ENCODE measurements around the gene PHF19. TPM values are rescaled to one million over a fixed set of nuclear protein-coding genes. Genes with fewer than 3 reads are reported as not detected.

The PHF19 gene
- polyA plus RNA-seq, 1 donor (not counting 4 experiments of a cell fraction or from before 2014, with no cell fraction given), result 11.7 TPM

GRCh38 chr9:120864719-120865118, 12.3 kb downstream of the PHF19 start:
- no peak overlapping the region for H2AFZ ChIP-seq (ENCODE audit: control insufficient read depth, low read length)
- H4K20me1 ChIP-seq (ENCODE audit: control insufficient read depth, extremely low read depth, insufficient read depth, low read length), result no peaks in the 10 kb centered on the region
- H3K9ac ChIP-seq (ENCODE audit: control insufficient read depth, extremely low read depth, insufficient read depth, low read length), result no peak overlapping the region
- no peaks in the 10 kb centered on the region for H3K79me2 ChIP-seq (ENCODE audit: control insufficient read depth, insufficient read depth, low read length)
- no peaks in the 10 kb centered on the region for H3K9me3 ChIP-seq (ENCODE audit: control insufficient read depth, low read depth, low read length)
- no peaks in the 10 kb centered on the region for H3K27me3 ChIP-seq (ENCODE audit: control insufficient read depth, extremely low read depth, insufficient read depth, low read length)
- TF ChIP-seq CTCF (optimal IDR thresholded peaks at IDR 0.05 in 1 of 3, IDR thresholded peaks at IDR 0.05 in 1 of 3, conservative IDR thresholded peaks at IDR 0.05 in 1 of 3; ENCODE audit: extremely low read depth in 1 of 3, insufficient read depth in 2 of 3, low read length in 3 of 3) (no peak), EZH2 (IDR thresholded peaks at IDR 0.05; ENCODE audit: low read length) (no peak)
- H3K4me3 ChIP-seq (ENCODE audit: control insufficient read depth in 2 of 3, extremely low read depth in 1 of 3, insufficient read depth in 2 of 3, low read depth in 1 of 3, low read length in 3 of 3), result no peak overlapping the region
- H3K9me1 ChIP-seq (ENCODE audit: control insufficient read depth, extremely low read depth, insufficient read depth, low read length), result no peaks in the 10 kb centered on the region
- H3K4me2 ChIP-seq (ENCODE audit: control insufficient read depth, extremely low read depth, insufficient read depth, low read depth, low read length), result no peak overlapping the region
- peaks cover 10% of the 10 kb centered on the region for H3K4me1 ChIP-seq (ENCODE audit: control insufficient read depth, extremely low read depth, insufficient read depth, low read length)
- dilution Hi-C loops (cut with MboI; ENCODE audit: extremely low pct_ligation_motif_present, low sequenced_read_pairs), result no loop called here
- H3K27ac ChIP-seq (ENCODE audit: control insufficient read depth, insufficient read depth, low read length), result no peak overlapping the region
- peaks cover 3 to 31% of the 10 kb centered on the region in 2 experiments for H3K36me3 ChIP-seq (ENCODE audit: control insufficient read depth in 2 of 2, extremely low read depth in 1 of 2, insufficient read depth in 2 of 2, low read length in 2 of 2)
- DNase-seq (ENCODE audit: low read depth, low spot score), result no peak
- FAIRE-seq, result no peak

- Histone ChIP-seq H3K79me2 (ENCODE audit: control insufficient read depth, insufficient read depth, low read length) (no peaks in the 10 kb centered on the region), H4K20me1 (ENCODE audit: control insufficient read depth, extremely low read depth, insufficient read depth, low read length) (no peaks in the 10 kb centered on the region), H3K4me3 (ENCODE audit: control insufficient read depth in 2 of 3, extremely low read depth in 1 of 3, insufficient read depth in 2 of 3, low read depth in 1 of 3, low read length in 3 of 3) (no peak overlapping the region), H3K27me3 (ENCODE audit: control insufficient read depth, extremely low read depth, insufficient read depth, low read length) (no peaks in the 10 kb centered on the region), H3K4me2 (ENCODE audit: control insufficient read depth, extremely low read depth, insufficient read depth, low read depth, low read length) (no peak overlapping the region), H3K9me3 (ENCODE audit: control insufficient read depth, low read depth, low read length) (no peaks in the 10 kb centered on the region), H3K36me3 (ENCODE audit: control insufficient read depth in 2 of 2, extremely low read depth in 1 of 2, insufficient read depth in 2 of 2, low read length in 2 of 2) (peaks cover 3 to 34% of the 10 kb centered on the region in 2 experiments), H2AFZ (ENCODE audit: control insufficient read depth, low read length) (no peak overlapping the region), H3K9me1 (ENCODE audit: control insufficient read depth, extremely low read depth, insufficient read depth, low read length) (no peaks in the 10 kb centered on the region), H3K9ac (ENCODE audit: control insufficient read depth, extremely low read depth, insufficient read depth, low read length) (no peak overlapping the region), H3K27ac (ENCODE audit: control insufficient read depth, insufficient read depth, low read length) (no peak overlapping the region), H3K4me1 (ENCODE audit: control insufficient read depth, extremely low read depth, insufficient read depth, low read length) (peaks cover 5% of the 10 kb centered on the region)
- FAIRE-seq (no peak), DNase-seq (ENCODE audit: low read depth, low spot score) (no peak)
- dilution Hi-C loops (cut with MboI; ENCODE audit: extremely low pct_ligation_motif_present, low sequenced_read_pairs), result no loop called here
- TF ChIP-seq CTCF (optimal IDR thresholded peaks at IDR 0.05 in 1 of 3, IDR thresholded peaks at IDR 0.05 in 1 of 3, conservative IDR thresholded peaks at IDR 0.05 in 1 of 3; ENCODE audit: extremely low read depth in 1 of 3, insufficient read depth in 2 of 3, low read length in 3 of 3), result no peak
- TF ChIP-seq EZH2 (IDR thresholded peaks at IDR 0.05; ENCODE audit: low read length), result no peak
Measured at GRCh38 chr9:120863833-120864232, 13.2 kb downstream of the PHF19 start.
